HepG2 (cell line): Measurements from ENCODE around the gene CMTM8. TPM values are rescaled to one million over a fixed set of nuclear protein-coding genes. Genes with fewer than 3 reads are reported as not detected.

Source experiments
- AHR ChIP-seq: IDR thresholded peaks from 2 replicates; pipeline ENCODE4 v1.6.1; 2018; ENCODE audit warnings: missing genetic modification reagents, missing compliant biosample characterization
- ARHGAP35 ChIP-seq: sonication (generic); formaldehyde crosslinking; IDR thresholded peaks from 2 replicates; pipeline ENCODE4 v1.9.0; 2022; ENCODE audit warnings: mild to moderate bottlenecking, inconsistent platforms, moderate library complexity, missing genetic modification reagents, borderline replicate concordance
- ESRRA ChIP-seq: sonication (generic); formaldehyde crosslinking; IDR thresholded peaks from 2 replicates; pipeline ENCODE4 v1.5.1; 2020; ENCODE audit warnings: mild to moderate bottlenecking, low read depth, missing genetic modification reagents
- HDAC6 ChIP-seq: fragments of 200-600 bp; sonication (generic); IDR thresholded peaks from 2 replicates; pipeline ENCODE4 v1.7.0; 2017; ENCODE audit warnings: mild to moderate bottlenecking, antibody characterized with exemption, low read length, low read depth
- HNF4G ChIP-seq, 2 experiments: sonication (generic) in 1 of 2; formaldehyde crosslinking in 1 of 2; IDR thresholded peaks; 2 replicates each; pipeline versions ENCODE4 v1.4.0 to v1.6.1; 2011 to 2020; ENCODE audit warnings: borderline replicate concordance in 2 of 2, low read depth in 2 of 2, mild to moderate bottlenecking in 2 of 2, low read length in 1 of 2, missing genetic modification reagents in 1 of 2, moderate library complexity in 1 of 2
- HOXA3 ChIP-seq: sonication (generic); formaldehyde crosslinking; IDR thresholded peaks from 2 replicates; pipeline ENCODE4 v1.5.0; 2020; ENCODE audit warnings: missing genetic modification reagents
- LBX2 ChIP-seq: sonication (generic); formaldehyde crosslinking; IDR thresholded peaks from 2 replicates; pipeline ENCODE4 v1.5.0; 2020; ENCODE audit warnings: missing genetic modification reagents, mild to moderate bottlenecking, borderline replicate concordance
- MIXL1 ChIP-seq: IDR thresholded peaks from 2 replicates; pipeline ENCODE4 v1.6.1; 2016
- NR2F2 ChIP-seq: IDR thresholded peaks from 2 replicates; pipeline ENCODE4 v1.6.1; 2012; ENCODE audit warnings: low read depth, inconsistent platforms, borderline replicate concordance
- NR3C1 ChIP-seq: sonication (generic); formaldehyde crosslinking; IDR thresholded peaks from 2 replicates; pipeline ENCODE4 v1.4.0; 2020; ENCODE audit warnings: missing genetic modification reagents
- PITX1 ChIP-seq: sonication (generic); formaldehyde crosslinking; IDR thresholded peaks from 2 replicates; pipeline ENCODE4 v1.5.1; 2020; ENCODE audit warnings: mild to moderate bottlenecking, missing genetic modification reagents
- SALL2 ChIP-seq: sonication (generic); formaldehyde crosslinking; IDR thresholded peaks from 2 replicates; pipeline ENCODE4 v1.8.1; 2023; ENCODE audit warnings: mild to moderate bottlenecking, missing genetic modification reagents, inconsistent platforms
- SUZ12 ChIP-seq: fragments of 150-350 bp; IDR thresholded peaks from 2 replicates; pipeline ENCODE4 v1.6.1; 2014; ENCODE audit warnings: low read depth, low read length
- TRIM22 ChIP-seq: fragments of 450-650 bp; IDR thresholded peaks from 2 replicates; pipeline ENCODE4 v1.6.1; 2017
- U2AF1 ChIP-seq: fragments of 200-400 bp; formaldehyde crosslinking; optimal IDR thresholded peaks from 2 replicates; pipeline ENCODE3; 2017; ENCODE audit warnings: mild to moderate bottlenecking, low read depth, low read length
- ZBTB49 ChIP-seq: sonication (generic); formaldehyde crosslinking; IDR thresholded peaks from 2 replicates; pipeline ENCODE4 v1.4.0; 2020; ENCODE audit warnings: missing genetic modification reagents, borderline replicate concordance
- ZBTB7A ChIP-seq: sonication (generic); formaldehyde crosslinking; IDR thresholded peaks from 2 replicates; pipeline ENCODE4 v1.8.0; 2022; ENCODE audit warnings: mild to moderate bottlenecking, missing genetic modification reagents
- ZNF75D ChIP-seq: sonication (generic); formaldehyde crosslinking; IDR thresholded peaks from 2 replicates; pipeline ENCODE4 v1.8.1; 2023; ENCODE audit warnings: missing genetic modification reagents, mild to moderate bottlenecking, borderline replicate concordance
- ZNF792 ChIP-seq: IDR thresholded peaks from 2 replicates; pipeline ENCODE4 v1.6.1; 2016
- ZSCAN29 ChIP-seq: sonication (generic); formaldehyde crosslinking; conservative IDR thresholded peaks from 2 replicates; pipeline ENCODE4 v1.4.0; 2020; ENCODE audit warnings: mild to moderate bottlenecking, missing genetic modification reagents
- ZSCAN30 ChIP-seq: sonication (generic); formaldehyde crosslinking; IDR thresholded peaks from 2 replicates; pipeline ENCODE4 v1.5.0; 2020; ENCODE audit warnings: mild to moderate bottlenecking, missing genetic modification reagents
- polyA plus RNA-seq, 8 experiments: library from polyadenylated mRNA; depleted of rRNA in 3 of 8; stranded (reverse) in 7 of 8; unstranded in 1 of 8; fragments of >200 nt; fragmentation: Illumina TruSeq in 4 of 8; extraction: Trizol in 4 of 8; gene quantifications; 2 replicates each; pipeline versions ENCODE4 v1.2.1 to v1.2.3, GENCODE V29; 2011 to 2016; ENCODE audit warnings: low read depth in 4 of 8, missing spikeins in 1 of 8, mixed read lengths in 1 of 8; ENCODE audit not compliant: insufficient read depth in 1 of 8
- total RNA-seq, 5 experiments: library from RNA; depleted of rRNA; stranded (reverse); fragments of >200 nt; fragmentation: Illumina TruSeq; extraction: Trizol; gene quantifications; 2 replicates each; pipeline ENCODE4 v1.2.3, GENCODE V29; 2016; ENCODE audit warnings: low read depth in 1 of 5
- TF ChIP-seq, protein P1 (sequence below): sonication (generic); formaldehyde crosslinking; IDR thresholded peaks from 2 replicates; pipeline ENCODE4 v1.4.0; 2020; ENCODE audit warnings: missing genetic modification reagents
- TF ChIP-seq, protein P2 (sequence below): sonication (generic); formaldehyde crosslinking; IDR thresholded peaks from 2 replicates; pipeline ENCODE4 v1.4.0; 2020; ENCODE audit warnings: missing genetic modification reagents
- TF ChIP-seq, protein P3 (sequence below): sonication (generic); formaldehyde crosslinking; IDR thresholded peaks from 2 replicates; pipeline ENCODE4 v1.5.0; 2020; ENCODE audit warnings: missing genetic modification reagents

Gene CMTM8
- total and polyA plus RNA-seq, 2 of the 13 experiments (the other 11 are each of a cell fraction or from before 2014, with no cell fraction given), result 8.9 to 15.8 TPM

DNA sequence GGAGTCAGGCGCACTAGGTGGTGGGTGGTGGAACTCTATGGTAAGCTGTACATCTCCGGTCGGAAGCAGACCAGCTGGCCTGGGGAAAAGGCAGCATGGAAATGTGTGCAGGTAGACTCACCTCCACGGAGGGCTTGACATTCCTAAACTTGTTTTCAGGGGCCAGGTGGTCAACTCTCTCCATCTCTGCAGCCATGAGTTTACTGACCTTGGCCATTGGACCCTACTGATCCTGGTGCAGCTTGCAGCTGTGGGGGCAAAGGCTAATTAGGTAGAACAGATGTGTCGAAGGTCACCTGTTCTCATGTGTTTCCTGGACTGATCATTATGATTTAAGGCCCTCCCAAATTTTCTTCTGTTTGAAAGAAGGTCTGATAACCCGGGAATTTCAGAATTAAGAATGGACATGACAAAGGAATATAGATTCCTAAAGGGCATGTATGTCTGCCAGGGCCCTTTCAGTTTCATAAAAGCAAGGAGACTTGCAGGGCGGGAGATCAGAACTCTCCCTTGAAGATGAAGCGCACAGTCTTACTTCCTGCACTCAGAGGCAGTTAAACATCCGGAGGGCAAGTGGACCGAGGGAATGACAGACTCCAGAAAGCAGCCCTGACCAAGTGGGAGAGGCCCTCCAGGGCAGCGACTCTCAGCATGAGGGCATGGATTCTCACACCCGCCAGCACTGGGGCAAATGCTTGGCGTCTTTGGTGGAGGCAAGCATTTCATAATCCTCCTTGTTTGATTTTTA, 97.1 kb downstream of the CMTM8 start (continued):
- no peak for TF ChIP-seq SALL2 (CRISPR knock-in tag)
- no peak for TF ChIP-seq NR3C1 (CRISPR knock-in tag)
- peak; percentile 99 for TF ChIP-seq MIXL1
- TF ChIP-seq ZSCAN30 (CRISPR knock-in tag), result no peak
- TF ChIP-seq, protein P1, sequence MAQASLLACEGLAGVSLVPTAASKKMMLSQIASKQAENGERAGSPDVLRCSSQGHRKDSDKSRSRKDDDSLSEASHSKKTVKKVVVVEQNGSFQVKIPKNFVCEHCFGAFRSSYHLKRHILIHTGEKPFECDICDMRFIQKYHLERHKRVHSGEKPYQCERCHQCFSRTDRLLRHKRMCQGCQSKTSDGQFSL (CRISPR knock-in tag), result no peak
- no peak for TF ChIP-seq ARHGAP35 (CRISPR knock-in tag)
- TF ChIP-seq AHR (CRISPR knock-in tag), result no peak
- TF ChIP-seq HDAC6, result no peak
- TF ChIP-seq LBX2 (CRISPR knock-in tag), result 0 out of 2 replicates have a peak, but pooled peaks have one; percentile 3
- no peak for TF ChIP-seq TRIM22
- peak; percentile 57; the same call in 1 of the 2 replicates for TF ChIP-seq PITX1 (CRISPR knock-in tag)
- 0 out of 2 replicates have a peak, but pooled peaks have one; percentile 33 for TF ChIP-seq NR2F2
- TF ChIP-seq ZNF75D (CRISPR knock-in tag), result no peak
- no peak for TF ChIP-seq SUZ12
- TF ChIP-seq, protein P2, sequence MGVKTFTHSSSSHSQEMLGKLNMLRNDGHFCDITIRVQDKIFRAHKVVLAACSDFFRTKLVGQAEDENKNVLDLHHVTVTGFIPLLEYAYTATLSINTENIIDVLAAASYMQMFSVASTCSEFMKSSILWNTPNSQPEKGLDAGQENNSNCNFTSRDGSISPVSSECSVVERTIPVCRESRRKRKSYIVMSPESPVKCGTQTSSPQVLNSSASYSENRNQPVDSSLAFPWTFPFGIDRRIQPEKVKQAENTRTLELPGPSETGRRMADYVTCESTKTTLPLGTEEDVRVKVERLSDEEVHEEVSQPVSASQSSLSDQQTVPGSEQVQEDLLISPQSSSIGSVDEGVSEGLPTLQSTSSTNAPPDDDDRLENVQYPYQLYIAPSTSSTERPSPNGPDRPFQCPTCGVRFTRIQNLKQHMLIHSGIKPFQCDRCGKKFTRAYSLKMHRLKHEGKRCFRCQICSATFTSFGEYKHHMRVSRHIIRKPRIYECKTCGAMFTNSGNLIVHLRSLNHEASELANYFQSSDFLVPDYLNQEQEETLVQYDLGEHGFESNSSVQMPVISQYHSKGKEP (CRISPR knock-in tag), result no peak
- TF ChIP-seq U2AF1, result no peak
- no peak for TF ChIP-seq ZBTB49 (CRISPR knock-in tag)
- no peak for TF ChIP-seq ZSCAN29 (CRISPR knock-in tag)
- peak; percentile 70 for TF ChIP-seq HNF4G (IDR thresholded peaks at IDR 0.05; ENCODE audit: borderline replicate concordance, low read depth, low read length)
- TF ChIP-seq HNF4G (CRISPR knock-in tag; IDR thresholded peaks at IDR 0.05; ENCODE audit: borderline replicate concordance, low read depth), result peak; percentile 86; the same call in 1 of the 2 replicates
- TF ChIP-seq, protein P3, sequence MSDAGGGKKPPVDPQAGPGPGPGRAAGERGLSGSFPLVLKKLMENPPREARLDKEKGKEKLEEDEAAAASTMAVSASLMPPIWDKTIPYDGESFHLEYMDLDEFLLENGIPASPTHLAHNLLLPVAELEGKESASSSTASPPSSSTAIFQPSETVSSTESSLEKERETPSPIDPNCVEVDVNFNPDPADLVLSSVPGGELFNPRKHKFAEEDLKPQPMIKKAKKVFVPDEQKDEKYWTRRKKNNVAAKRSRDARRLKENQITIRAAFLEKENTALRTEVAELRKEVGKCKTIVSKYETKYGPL, result no peak
- peak; percentile 94 for TF ChIP-seq ESRRA (CRISPR knock-in tag)
- peak; percentile 46; the same call in 1 of the 2 replicates for TF ChIP-seq HOXA3 (CRISPR knock-in tag)
- TF ChIP-seq ZNF792 (CRISPR knock-in tag), result no peak
- TF ChIP-seq ZBTB7A (CRISPR knock-in tag), result no peak
